GM12878 (cell line): ENCODE data around the gene ABCC3. TPM values are rescaled to one million over a fixed set of nuclear protein-coding genes. Genes with fewer than 3 reads are reported as not detected.

Experiments
- ATAC-seq: fragments of 200-7000 bp; cut with Tn5 transposase; 3 replicates; pipeline ENCODE4 v1.9.1; 2020; ENCODE audit warnings: mild to moderate bottlenecking, moderate library complexity
- BruUV-seq: library from RNA; stranded (reverse); fragments of 400-500 nt; replicated peaks from 2 replicates; lab custom pipeline; 2021; lab: Mats Ljungman, UMichigan
- CTCF ChIA-PET: fragments of 300-600 bp; sonication (Branson Sonifier 250); formaldehyde crosslinking; extraction: SDS; loops from one replicate; lab custom pipeline; 2021; ENCODE audit warnings: inconsistent platforms; lab: Yijun Ruan, JAX
- POLR2A ChIA-PET: fragments of 350-600 bp; formaldehyde crosslinking; extraction: SDS; loops from one replicate; lab custom pipeline; 2021; ENCODE audit warnings: inconsistent platforms; lab: Charles Lee
- RAD21 ChIA-PET: fragments of 300-600 bp; sonication (Branson Sonifier 250); formaldehyde crosslinking; loops from one replicate; lab custom pipeline; 2023; ENCODE audit warnings: antibody characterized with exemption; ENCODE audit not compliant: unreplicated experiment; lab: Charles Lee
- SMC1A ChIA-PET: fragments of 300-600 bp; sonication (Branson Sonifier 250); formaldehyde crosslinking; loops from one replicate; lab custom pipeline; 2023; ENCODE audit not compliant: unreplicated experiment, uncharacterized antibody; lab: Charles Lee
- DNase-seq: peaks from one replicate; pipeline ENCODE4 v3.0.0-alpha.2; 2011; ENCODE audit warnings: low read depth, low spot score
- FAIRE-seq: peaks from 3 replicates; lab custom pipeline; 2011; peaks lifted over from hg19 to GRCh38; lab: Jason Lieb, UNC
- H2AFZ ChIP-seq: 2 replicates; pipeline ENCODE4 v1.6.0; 2011; ENCODE audit warnings: low read depth, low read length, control low read depth; ENCODE audit not compliant: control insufficient read depth
- H3K27ac ChIP-seq: 2 replicates; pipeline ENCODE4 v1.5.1; 2011; ENCODE audit warnings: control low read depth; ENCODE audit not compliant: control insufficient read depth, insufficient read depth
- H3K27me3 ChIP-seq, 2 experiments: replicated peaks in 1 of 2; 2 replicates each; pipeline versions ENCODE4 v1.6.0 to v1.6.1; 2011; ENCODE audit warnings: low read length in 1 of 2; ENCODE audit not compliant: control insufficient read depth in 2 of 2, insufficient read depth in 2 of 2
- H3K36me3 ChIP-seq, 2 experiments: 2 replicates each; pipeline ENCODE4 v1.5.1; 2011; ENCODE audit warnings: low read length in 1 of 2; ENCODE audit not compliant: control insufficient read depth in 2 of 2, insufficient read depth in 2 of 2
- H3K4me1 ChIP-seq: 2 replicates; pipeline ENCODE4 v1.6.1; 2011; ENCODE audit warnings: mild to moderate bottlenecking, low read length, moderate library complexity, mixed read lengths; ENCODE audit not compliant: control insufficient read depth, insufficient read depth
- H3K4me2 ChIP-seq: 2 replicates; pipeline ENCODE4 v1.6.0; 2011; ENCODE audit warnings: control low read depth; ENCODE audit not compliant: control insufficient read depth, insufficient read depth
- H3K4me3 ChIP-seq: fragments of 200-600 bp; sonication (generic); 2 replicates; pipeline ENCODE4 v1.5.1; 2016
- H3K79me2 ChIP-seq: 2 replicates; pipeline ENCODE4 v1.6.0; 2011; ENCODE audit warnings: low read length; ENCODE audit not compliant: control insufficient read depth, insufficient read depth
- H3K9ac ChIP-seq: 2 replicates; pipeline ENCODE4 v1.8.0; 2011; ENCODE audit warnings: low read length, control low read depth, mixed read lengths; ENCODE audit not compliant: control insufficient read depth, insufficient read depth
- H3K9me3 ChIP-seq: replicated peaks from 3 replicates; pipeline ENCODE4 v1.5.1; 2011; ENCODE audit warnings: mild to moderate bottlenecking, low read length; ENCODE audit not compliant: control insufficient read depth, insufficient read depth
- H4K20me1 ChIP-seq: 2 replicates; pipeline ENCODE4 v1.6.0; 2011; ENCODE audit not compliant: control insufficient read depth, insufficient read depth
- ASH2L ChIP-seq: fragments of 300-600, 200-600 bp; sonication (generic); IDR thresholded peaks from 2 replicates; pipeline ENCODE4 v1.6.1; 2017; ENCODE audit warnings: low read depth, mild to moderate bottlenecking, borderline replicate concordance
- CTCF ChIP-seq, 3 experiments: IDR thresholded peaks in 2 of 3; conservative IDR thresholded peaks in 1 of 3; 2 replicates each; pipeline ENCODE4 v1.5.1; 2011; ENCODE audit warnings: low read depth in 3 of 3, low read length in 3 of 3, mild to moderate bottlenecking in 3 of 3, control low read depth in 2 of 3, moderate library complexity in 2 of 3, inconsistent platforms in 1 of 3, mixed read lengths in 1 of 3; ENCODE audit not compliant: control insufficient read depth in 2 of 3, insufficient read depth in 1 of 3; ENCODE audit errors: extremely low read depth in 1 of 3
- ETV6 ChIP-seq, 2 experiments: fragments of 450-650 bp in 1 of 2; IDR thresholded peaks in 1 of 2; conservative IDR thresholded peaks in 1 of 2; 2 replicates each; pipeline ENCODE4 v1.6.1; 2014; ENCODE audit warnings: antibody characterized with exemption in 1 of 2, borderline replicate concordance in 1 of 2, low read depth in 1 of 2, mild to moderate bottlenecking in 1 of 2, moderate library complexity in 1 of 2
- IRF5 ChIP-seq: fragments of 450-650 bp; IDR thresholded peaks from 2 replicates; pipeline ENCODE4 v1.6.1; 2017; ENCODE audit warnings: borderline replicate concordance
- JUND ChIP-seq: IDR thresholded peaks from 2 replicates; pipeline ENCODE4 v1.6.1; 2012; ENCODE audit warnings: low read depth, mild to moderate bottlenecking, low read length, improper control_type of control experiment, moderate library complexity
- NBN ChIP-seq: fragments of 450-650 bp; IDR thresholded peaks from 2 replicates; pipeline ENCODE4 v1.6.1; 2016
- RAD21 ChIP-seq: IDR thresholded peaks from 2 replicates; pipeline ENCODE4 v1.6.1; 2011; ENCODE audit warnings: mild to moderate bottlenecking, low read depth, low read length, moderate library complexity; ENCODE audit not compliant: insufficient read depth
- SIN3A ChIP-seq: IDR thresholded peaks from 2 replicates; pipeline ENCODE4 v1.6.1; 2012; ENCODE audit warnings: low read depth, low read length, improper control_type of control experiment
- SRF ChIP-seq, 2 experiments: IDR thresholded peaks; 2 replicates each; pipeline ENCODE4 v1.6.1; 2011; ENCODE audit warnings: low read depth in 2 of 2, low read length in 2 of 2, mild to moderate bottlenecking in 1 of 2, moderate library complexity in 1 of 2
- YY1 ChIP-seq: IDR thresholded peaks from 2 replicates; pipeline ENCODE4 v1.6.1; 2011; ENCODE audit warnings: low read depth, mild to moderate bottlenecking, low read length
- ZNF622 ChIP-seq: fragments of 450-650 bp; IDR thresholded peaks from 2 replicates; pipeline ENCODE4 v1.6.1; 2017; ENCODE audit warnings: mild to moderate bottlenecking, inconsistent platforms
- WGBS: methylation state at CpG from one replicate; pipeline ENCODE4 v1.1.6; 2016; ENCODE audit warnings: low lambda C conversion rate; ENCODE audit not compliant: insufficient replicate concordance, insufficient coverage; ENCODE audit errors: missing lambda C conversion rate; 5-methylcytosine and 5-hydroxymethylcytosine counted together
- in situ Hi-C: fragments of 300-500 bp; cut with MboI; formaldehyde crosslinking; loops from 9 replicates; pipeline ENCODE4 v1.14.3; 2018; ENCODE audit warnings: mixed read lengths
- intact Hi-C: fragments of 100-400 bp; cut with micrococcal nuclease; formaldehyde crosslinking; loops from one replicate; pipeline ENCODE4 v1.14.2; 2022; ENCODE audit not compliant: unreplicated experiment
- polyA plus RNA-seq, 11 experiments: library from polyadenylated mRNA; depleted of rRNA in 4 of 11; unstranded in 6 of 11; stranded (reverse) in 5 of 11; fragments of >200 nt; fragmentation: Nextera tagmentation in 4 of 11; fragmentation: Illumina TruSeq in 1 of 11; extraction: Ambion mirVana in 4 of 11; extraction: Trizol in 1 of 11; gene quantifications; 1 replicate in 1 of 11; 2 replicates in 10 of 11; pipeline versions ENCODE4 v1.2.1 to v1.2.3, GENCODE V29; 2011 to 2016; ENCODE audit warnings: inconsistent platforms in 2 of 11, missing spikeins in 2 of 11, low read depth in 1 of 11
- total RNA-seq, 4 experiments: library from RNA; depleted of rRNA in 3 of 4; stranded (reverse); fragments of >200 nt in 3 of 4; fragmentation: Illumina TruSeq in 1 of 4; extraction: Trizol in 1 of 4; gene quantifications; 2 replicates each; pipeline versions ENCODE4 v1.2.1 to v1.2.3, GENCODE V29; 2013 to 2021

The ABCC3 gene
- total and polyA plus RNA-seq, 10 of the 15 experiments (the other 5 are each of a cell fraction or from before 2014, with no cell fraction given): 0.21 to 2.3 (median 0.71) TPM; not detected in 6

GRCh38 chr17:50601823-50602375, 32.8 kb upstream of the ABCC3 start (continued):
- TF ChIP-seq ASH2L (no peak), SIN3A (no peak), NBN (no peak), ETV6 (conservative IDR thresholded peaks at IDR 0.05 in 1 of 2, IDR thresholded peaks at IDR 0.05 in 1 of 2; ENCODE audit: borderline replicate concordance in 1 of 2, low read depth in 1 of 2) (no peak), JUND (no peak), ZNF622 (no peak), SRF (IDR thresholded peaks at IDR 0.05; ENCODE audit: low read depth in 2 of 2, low read length in 2 of 2) (no peak), IRF5 (no peak)

- ATAC-seq: no peak
- CTCF ChIA-PET: no interaction called here
Observed at GRCh38 chr17:50602836-50603235, 31.8 kb upstream of the ABCC3 start.

More at GRCh38 chr17:50602836-50603235, 31.8 kb upstream of the ABCC3 start:
- ChIA-PET POLR2A (no interaction called here), RAD21 (no interaction called here), SMC1A (no interaction called here)
- no peak overlapping the region for H3K27ac ChIP-seq
- no peak overlapping the region for H3K9ac ChIP-seq
- no peak for DNase-seq
- no peak overlapping the region for H2AFZ ChIP-seq
- no peak overlapping the region for H3K4me3 ChIP-seq
- no peaks in the 10 kb centered on the region for H3K79me2 ChIP-seq
- BruUV-seq: no TSS peak
- no peaks in the 10 kb centered on the region for H4K20me1 ChIP-seq
- no peak for FAIRE-seq
- H3K4me2 ChIP-seq: no peak overlapping the region
- in situ Hi-C loops: no loop called here
- TF ChIP-seq RAD21 (no peak), CTCF (IDR thresholded peaks at IDR 0.05 in 2 of 3, conservative IDR thresholded peaks at IDR 0.05 in 1 of 3; ENCODE audit: control insufficient read depth in 2 of 3, extremely low read depth in 1 of 3, insufficient read depth in 1 of 3, low read depth in 3 of 3, low read length in 3 of 3) (no peak), YY1 (no peak)
- no peaks in the 10 kb centered on the region for H3K9me3 ChIP-seq
- H3K4me1 ChIP-seq: no peaks in the 10 kb centered on the region
- H3K27me3 ChIP-seq: no peaks in the 10 kb centered on the region; a peak in 2 of 4 replicates
- intact Hi-C loops: no loop called here
- WGBS: 36% methylated on average over 18 of the region's 18 CpGs
- H3K36me3 ChIP-seq: no peaks in the 10 kb centered on the region
